GM23338 (cell line): ENCODE results near the gene METTL17. TPM values are rescaled to one million over a fixed set of nuclear protein-coding genes. Genes with fewer than 3 reads are reported as not detected.

ENCODE experiments used
- ATAC-seq: fragments of 200-7000 bp; cut with Tn5 transposase; 3 replicates; pipeline ENCODE4 v1.9.1; 2020
- DNase-seq: peaks from one replicate; pipeline ENCODE4 v3.0.0-alpha.2; 2015; ENCODE audit warnings: low spot score
- H2AFZ ChIP-seq: fragments of 200-600 bp; sonication (generic); 2 replicates; pipeline ENCODE4 v1.8.0; 2016; ENCODE audit warnings: antibody characterized with exemption, mild to moderate bottlenecking, moderate library complexity
- H3F3A ChIP-seq: fragments of 200-600 bp; sonication (generic); replicated peaks from 2 replicates; pipeline ENCODE4 v1.8.0; 2017; ENCODE audit warnings: antibody characterized with exemption, mixed run types, low read depth
- H3K27ac ChIP-seq: fragments of 200-600 bp; sonication (generic); 2 replicates; pipeline ENCODE4 v1.6.1; 2016; ENCODE audit warnings: low read depth
- H3K27me3 ChIP-seq: fragments of 200-600 bp; sonication (generic); 2 replicates; pipeline ENCODE4 v1.8.0; 2016; ENCODE audit warnings: mild to moderate bottlenecking, mixed run types, moderate library complexity; ENCODE audit not compliant: insufficient read depth
- H3K36me3 ChIP-seq: fragments of 200-600 bp; sonication (generic); 2 replicates; pipeline ENCODE4 v1.8.0; 2016; ENCODE audit warnings: mild to moderate bottlenecking; ENCODE audit not compliant: insufficient read depth
- H3K4me1 ChIP-seq: fragments of 200-600 bp; sonication (generic); 2 replicates; pipeline ENCODE4 v1.8.0; 2016; ENCODE audit warnings: mild to moderate bottlenecking, moderate library complexity; ENCODE audit not compliant: insufficient read depth
- H3K4me2 ChIP-seq: fragments of 200-600 bp; sonication (generic); 2 replicates; pipeline ENCODE4 v1.7.1; 2017; ENCODE audit warnings: mixed run types
- H3K4me3 ChIP-seq: fragments of 200-600 bp; sonication (generic); 2 replicates; pipeline ENCODE4 v1.6.1; 2016; ENCODE audit warnings: mixed run types
- H3K79me2 ChIP-seq: fragments of 200-600 bp; sonication (generic); replicated peaks from 2 replicates; pipeline ENCODE4 v1.8.0; 2017; ENCODE audit warnings: mild to moderate bottlenecking; ENCODE audit not compliant: insufficient read depth
- H3K9me2 ChIP-seq: fragments of 200-600 bp; sonication (generic); 2 replicates; pipeline ENCODE4 v1.8.0; 2017; ENCODE audit not compliant: insufficient read depth
- H4K20me1 ChIP-seq: fragments of 200-600 bp; sonication (generic); replicated peaks from 2 replicates; pipeline ENCODE4 v1.8.0; 2017; ENCODE audit warnings: mild to moderate bottlenecking; ENCODE audit not compliant: insufficient read depth
- H3K27ac Mint-ChIP-seq: 2 replicates; pipeline ENCODE4 v1.8.0; 2020; ENCODE audit warnings: inconsistent platforms, mild to moderate bottlenecking, moderate library complexity, mixed read lengths
- H3K27me3 Mint-ChIP-seq: 3 replicates; pipeline ENCODE4 v1.8.0; 2022; ENCODE audit warnings: low read depth, mild to moderate bottlenecking, moderate library complexity, mixed read lengths, inconsistent platforms; ENCODE audit not compliant: insufficient read depth, poor library complexity
- H3K36me3 Mint-ChIP-seq: 3 replicates; pipeline ENCODE4 v1.8.0; 2021; ENCODE audit warnings: low read depth, mild to moderate bottlenecking, inconsistent platforms, moderate library complexity, mixed read lengths
- H3K4me1 Mint-ChIP-seq: 3 replicates; pipeline ENCODE4 v1.8.0; 2020; ENCODE audit warnings: mild to moderate bottlenecking, inconsistent platforms, mixed read lengths
- H3K4me3 Mint-ChIP-seq: 3 replicates; pipeline ENCODE4 v1.8.0; 2021; ENCODE audit warnings: moderate library complexity, mild to moderate bottlenecking, inconsistent platforms, mixed read lengths
- H3K9me3 Mint-ChIP-seq: 3 replicates; pipeline ENCODE4 v1.8.0; 2020; ENCODE audit warnings: moderate library complexity, mild to moderate bottlenecking, inconsistent platforms, mixed read lengths
- POLR2AphosphoS5 ChIP-seq: IDR thresholded peaks from 2 replicates; pipeline ENCODE4 v1.6.1; 2016; ENCODE audit warnings: antibody characterized with exemption, low read depth
- ZNF331 ChIP-seq: fragments of 250-450 bp; sonication (Bioruptor Pico); IDR thresholded peaks from 2 replicates; pipeline ENCODE4 v1.5.0; 2020; ENCODE audit warnings: low read depth, mild to moderate bottlenecking, moderate library complexity
- ZNF462 ChIP-seq: fragments of 250-450 bp; sonication (Bioruptor Pico); IDR thresholded peaks from 2 replicates; pipeline ENCODE4 v1.5.0; 2020; ENCODE audit warnings: mild to moderate bottlenecking, moderate library complexity
- polyA plus RNA-seq: library from polyadenylated mRNA; unstranded; fragments of >200 nt; fragmentation: Nextera tagmentation; extraction: Ambion mirVana; gene quantifications from 2 replicates; pipeline ENCODE4 v1.2.1, GENCODE V29; 2016
- total RNA-seq: library from RNA; depleted of rRNA; stranded (reverse); fragments of >200 nt; shearing (Covaris generic); gene quantifications from 2 replicates; pipeline ENCODE4 v1.2.3, GENCODE V29; 2014
- TF ChIP-seq, protein P1 (sequence below): IDR thresholded peaks from 2 replicates; pipeline ENCODE4 v1.6.1; 2016; ENCODE audit warnings: antibody characterized with exemption

The METTL17 gene
- total and polyA plus RNA-seq, 2 experiments from 2014 or later, result 74.9 to 156 TPM

DNA sequence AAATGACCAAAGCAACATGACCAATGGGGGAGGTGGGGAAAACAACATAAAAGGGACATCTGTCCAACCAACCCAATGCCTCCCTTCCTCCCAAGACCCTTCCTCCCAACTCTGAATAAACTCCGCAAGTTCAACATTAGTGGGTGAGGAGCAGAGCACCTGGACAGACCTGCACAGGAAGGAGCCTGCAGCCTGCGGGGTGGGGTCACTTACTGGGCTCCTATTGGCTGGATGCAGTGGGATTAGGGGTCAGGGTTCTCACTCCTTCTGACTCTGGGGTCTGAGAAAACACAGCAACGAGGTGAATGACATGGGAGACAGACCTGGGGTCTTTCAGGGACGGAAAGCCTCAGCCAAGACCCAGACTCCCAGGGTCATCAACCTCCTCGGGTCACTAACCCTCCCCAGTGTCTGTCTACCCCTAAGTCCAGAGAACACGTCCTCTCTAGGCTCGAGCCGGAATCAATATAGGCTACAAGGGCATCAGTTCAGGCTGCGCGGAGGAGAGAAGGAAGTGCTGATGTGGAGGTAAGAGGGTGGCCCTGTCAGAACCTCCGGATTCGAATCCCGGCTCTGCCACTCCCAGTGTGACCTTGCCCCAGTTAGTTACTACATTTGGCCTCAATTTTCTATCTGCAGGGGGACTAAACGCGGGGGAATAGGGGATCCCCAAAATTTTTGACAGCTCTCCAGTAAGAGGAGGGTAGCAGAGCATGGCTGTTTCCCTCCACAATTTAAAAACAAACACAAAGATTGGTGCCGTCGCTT, 34.2 kb downstream of the METTL17 start (continued):
- no peak for TF ChIP-seq ZNF462 (CRISPR knock-in tag)
- no peak for TF ChIP-seq ZNF331 (CRISPR knock-in tag)
- TF ChIP-seq, protein P1, sequence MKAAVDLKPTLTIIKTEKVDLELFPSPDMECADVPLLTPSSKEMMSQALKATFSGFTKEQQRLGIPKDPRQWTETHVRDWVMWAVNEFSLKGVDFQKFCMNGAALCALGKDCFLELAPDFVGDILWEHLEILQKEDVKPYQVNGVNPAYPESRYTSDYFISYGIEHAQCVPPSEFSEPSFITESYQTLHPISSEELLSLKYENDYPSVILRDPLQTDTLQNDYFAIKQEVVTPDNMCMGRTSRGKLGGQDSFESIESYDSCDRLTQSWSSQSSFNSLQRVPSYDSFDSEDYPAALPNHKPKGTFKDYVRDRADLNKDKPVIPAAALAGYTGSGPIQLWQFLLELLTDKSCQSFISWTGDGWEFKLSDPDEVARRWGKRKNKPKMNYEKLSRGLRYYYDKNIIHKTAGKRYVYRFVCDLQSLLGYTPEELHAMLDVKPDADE, result no peak

DNA sequence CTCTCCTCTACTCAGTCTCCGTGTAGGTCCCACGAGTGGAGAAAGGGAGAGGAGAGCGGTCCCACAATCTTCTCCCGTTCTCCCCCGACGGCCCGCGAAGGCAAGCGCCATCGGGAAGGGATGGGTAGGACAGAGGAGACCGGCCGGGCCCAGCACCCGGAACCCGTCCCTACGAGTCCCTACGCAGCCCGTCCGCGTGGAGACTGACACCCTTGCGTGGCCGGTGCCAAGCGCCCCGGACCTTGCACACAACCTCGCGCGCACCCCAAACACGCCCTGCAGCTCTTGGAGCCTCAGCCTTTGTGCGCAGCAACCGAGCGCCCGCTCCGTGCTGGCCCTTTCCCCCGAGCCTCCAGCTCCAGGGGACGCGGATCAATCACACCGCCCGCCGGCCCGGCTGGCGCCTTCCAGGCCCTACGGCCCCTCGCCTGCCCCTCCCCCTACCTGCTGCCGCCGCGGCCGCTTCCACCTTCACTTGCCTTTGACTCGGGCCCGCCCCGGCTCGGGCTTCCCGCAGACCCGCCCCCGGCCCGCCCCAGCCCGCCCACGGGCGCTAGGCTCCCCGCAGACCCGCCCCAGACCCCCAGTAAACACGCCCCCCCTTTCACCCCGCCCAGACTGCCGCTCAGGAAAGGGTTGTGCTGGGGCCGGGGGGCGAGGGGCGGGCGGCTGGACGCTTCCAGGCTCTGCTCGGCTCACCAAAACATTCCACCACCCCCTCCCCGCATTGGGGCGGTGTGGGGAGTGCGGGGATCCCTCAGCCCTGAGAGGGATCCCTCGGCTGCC, 35.0 kb downstream of the METTL17 start, which contains the start of gene NDRG2:
Gene NDRG2, minus strand, starts transcription at position 477 of the 786 bp plus-strand sequence. CDS start 1,746 bp downstream, outside the sequence.
- Histone ChIP-seq H3K4me3 (peak within 1 kb of the TSS; percentile 70), H3K79me2 (no peaks in the 10 kb centered on the region; the same call in 1 of the 2 replicates), H3K4me2 (peak within 1 kb of the TSS; percentile 97), H3K9me2 (no peaks in the 10 kb centered on the region), H3K36me3 (no peaks in the 10 kb centered on the region), H3F3A (peaks cover 7% of the 10 kb centered on the region; the same call in 1 of the 2 replicates), H2AFZ (peak within 1 kb of the TSS; percentile 95; the same call in 1 of the 2 replicates), H3K27ac (peak within 1 kb of the TSS; percentile 94), H4K20me1 (no peaks in the 10 kb centered on the region), H3K4me1 (peaks cover 31% of the 10 kb centered on the region), H3K27me3 (peaks cover 30% of the 10 kb centered on the region)
- H3K36me3 Mint-ChIP-seq, result peaks cover 16% of the 10 kb centered on the region
- ATAC-seq (peak; percentile 79), DNase-seq (peak; percentile 95)
- H3K27ac Mint-ChIP-seq, result peak within 1 kb of the TSS; percentile 91
- H3K4me3 Mint-ChIP-seq, result peak within 1 kb of the TSS; percentile 91
- TF ChIP-seq ZNF462 (CRISPR knock-in tag) (no peak), POLR2AphosphoS5 (peak; percentile 45)
- peaks cover 31% of the 10 kb centered on the region for H3K27me3 Mint-ChIP-seq
- H3K4me1 Mint-ChIP-seq, result peaks cover 39% of the 10 kb centered on the region
- no peaks in the 10 kb centered on the region; the same call in 2 of the 3 replicates for H3K9me3 Mint-ChIP-seq
